Gastroesophageal sphincter (tissue), 4 donors: Measurements from ENCODE around the gene NR1I2. TPM values are rescaled to one million over a fixed set of nuclear protein-coding genes. Genes with fewer than 3 reads are reported as not detected.

Source experiments
- ATAC-seq: fragments of 150-250 bp; one replicate; pipeline ENCODE4 v1.9.1; 2016; ENCODE audit warnings: mild to moderate bottlenecking, moderate library complexity
- H3K27ac ChIP-seq, 4 donors: fragments of 200-600 bp; sonication (generic) in 3 of 4; 1 replicate in 3 of 4; 2 replicates in 1 of 4; pipeline ENCODE4 v1.5.1; 2016 to 2019
- H3K27me3 ChIP-seq: fragments of 200-600 bp; sonication (generic); one replicate; pipeline ENCODE4 v1.5.1; 2019
- H3K36me3 ChIP-seq, 2 donors: fragments of 200-600 bp; sonication (generic); one replicate each; pipeline ENCODE4 v1.5.1; 2019; ENCODE audit warnings: control low read depth in 1 of 2
- H3K4me1 ChIP-seq, 3 donors: fragments of 200-600 bp; sonication (generic); 1 replicate in 2 of 3; 2 replicates in 1 of 3; pipeline ENCODE4 v1.5.1; 2016 to 2019; ENCODE audit warnings: control low read depth in 2 of 3
- H3K4me3 ChIP-seq, 2 donors: fragments of 200-600 bp; sonication (generic); one replicate each; pipeline ENCODE4 v1.5.1; 2019; ENCODE audit warnings: mild to moderate bottlenecking in 1 of 2, moderate library complexity in 1 of 2
- H3K9me3 ChIP-seq, 3 donors: fragments of 200-600 bp; sonication (generic); one replicate each; pipeline ENCODE4 v1.5.1; 2017 to 2019; ENCODE audit warnings: control low read depth in 2 of 3
- EP300 ChIP-seq: sonication (generic); formaldehyde crosslinking; IDR thresholded peaks from one replicate; pipeline ENCODE4 v1.6.1; 2017; ENCODE audit warnings: antibody characterized with exemption, mild to moderate bottlenecking
- POLR2A ChIP-seq, 2 donors: fragments of 450-650 bp; IDR thresholded peaks; one replicate each; pipeline ENCODE4 v1.6.1; 2017; ENCODE audit warnings: antibody characterized with exemption in 2 of 2, mild to moderate bottlenecking in 2 of 2, moderate library complexity in 1 of 2
- POLR2AphosphoS5 ChIP-seq: sonication (generic); formaldehyde crosslinking; IDR thresholded peaks from one replicate; pipeline ENCODE4 v1.6.1; 2017; ENCODE audit warnings: antibody characterized with exemption
- WGBS, 2 donors: methylation state at CpG; one replicate each; pipeline ENCODE4 v1.1.5; 2018; ENCODE audit warnings: low coverage in 1 of 2; 5-methylcytosine and 5-hydroxymethylcytosine counted together
- total RNA-seq, 4 donors: library from RNA; depleted of rRNA; stranded (reverse); fragments of >200 nt; gene quantifications; one replicate each; pipeline ENCODE4 v1.1.0, GENCODE V29; 2016
- TF ChIP-seq, protein P1 (sequence below), 4 experiments: fragments of 200-600 bp in 2 of 4; fragments of 450-650 bp in 2 of 4; sonication (generic) in 1 of 4; IDR thresholded peaks; one replicate each; pipeline ENCODE4 v1.5.1; 2017 to 2019; ENCODE audit warnings: antibody characterized with exemption in 4 of 4, mild to moderate bottlenecking in 2 of 4, moderate library complexity in 2 of 4

NR1I2 gene
- total RNA-seq, 4 donors from 2014 or later = not detected

DNA sequence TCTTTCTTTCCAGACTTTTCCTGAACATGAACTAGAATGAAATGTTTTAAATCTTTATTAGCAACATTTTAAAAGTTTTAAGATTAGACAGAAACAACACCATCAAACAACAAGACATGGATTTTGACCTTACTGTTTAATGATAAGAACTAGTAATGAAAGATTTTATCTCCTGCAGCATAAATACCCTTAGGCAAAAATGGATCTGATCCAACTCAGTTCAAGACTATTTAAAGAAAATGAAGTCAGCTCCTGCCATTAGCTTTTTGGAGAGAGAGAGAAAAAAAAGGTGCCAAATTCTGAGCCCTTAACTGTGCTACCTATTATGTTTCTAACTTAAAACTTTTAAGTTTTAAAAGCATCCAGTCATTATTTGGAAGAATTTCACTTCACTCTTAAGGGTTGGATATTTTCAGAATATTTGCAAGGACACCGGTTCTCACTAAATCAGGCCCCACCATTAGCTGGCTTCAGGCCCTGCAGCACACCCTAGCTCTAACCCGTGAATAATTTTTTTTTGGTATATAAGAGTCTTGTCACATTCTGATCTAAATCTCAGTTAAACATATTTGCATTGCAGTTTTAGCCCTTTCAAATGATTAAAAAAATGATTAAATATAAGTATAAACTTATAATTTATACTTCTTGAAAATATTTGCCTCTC is 60.0 kb downstream of the NR1I2 start:
- H3K9me3 ChIP-seq = no peaks in the 10 kb centered on the region
- no peaks in the 10 kb centered on the region for H3K27me3 ChIP-seq
- no peak for TF ChIP-seq POLR2AphosphoS5
- TF ChIP-seq POLR2A (IDR thresholded peaks at IDR 0.05) = no peak
- no peak for TF ChIP-seq EP300
- TF ChIP-seq, protein P1, sequence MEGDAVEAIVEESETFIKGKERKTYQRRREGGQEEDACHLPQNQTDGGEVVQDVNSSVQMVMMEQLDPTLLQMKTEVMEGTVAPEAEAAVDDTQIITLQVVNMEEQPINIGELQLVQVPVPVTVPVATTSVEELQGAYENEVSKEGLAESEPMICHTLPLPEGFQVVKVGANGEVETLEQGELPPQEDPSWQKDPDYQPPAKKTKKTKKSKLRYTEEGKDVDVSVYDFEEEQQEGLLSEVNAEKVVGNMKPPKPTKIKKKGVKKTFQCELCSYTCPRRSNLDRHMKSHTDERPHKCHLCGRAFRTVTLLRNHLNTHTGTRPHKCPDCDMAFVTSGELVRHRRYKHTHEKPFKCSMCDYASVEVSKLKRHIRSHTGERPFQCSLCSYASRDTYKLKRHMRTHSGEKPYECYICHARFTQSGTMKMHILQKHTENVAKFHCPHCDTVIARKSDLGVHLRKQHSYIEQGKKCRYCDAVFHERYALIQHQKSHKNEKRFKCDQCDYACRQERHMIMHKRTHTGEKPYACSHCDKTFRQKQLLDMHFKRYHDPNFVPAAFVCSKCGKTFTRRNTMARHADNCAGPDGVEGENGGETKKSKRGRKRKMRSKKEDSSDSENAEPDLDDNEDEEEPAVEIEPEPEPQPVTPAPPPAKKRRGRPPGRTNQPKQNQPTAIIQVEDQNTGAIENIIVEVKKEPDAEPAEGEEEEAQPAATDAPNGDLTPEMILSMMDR (IDR thresholded peaks at IDR 0.05) = no peak
- no peak for ATAC-seq
- H3K27ac ChIP-seq = no peak overlapping the region
- WGBS, 2 donors = 21 to 30% methylated on average over 2 of the region's 2 CpGs
- peaks cover 0 to 14% (median 3%) of the 10 kb centered on the region in 3 donors for H3K4me1 ChIP-seq
- peaks cover 0 to 19% of the 10 kb centered on the region in 2 donors for H3K36me3 ChIP-seq
- no peak overlapping the region for H3K4me3 ChIP-seq

DNA sequence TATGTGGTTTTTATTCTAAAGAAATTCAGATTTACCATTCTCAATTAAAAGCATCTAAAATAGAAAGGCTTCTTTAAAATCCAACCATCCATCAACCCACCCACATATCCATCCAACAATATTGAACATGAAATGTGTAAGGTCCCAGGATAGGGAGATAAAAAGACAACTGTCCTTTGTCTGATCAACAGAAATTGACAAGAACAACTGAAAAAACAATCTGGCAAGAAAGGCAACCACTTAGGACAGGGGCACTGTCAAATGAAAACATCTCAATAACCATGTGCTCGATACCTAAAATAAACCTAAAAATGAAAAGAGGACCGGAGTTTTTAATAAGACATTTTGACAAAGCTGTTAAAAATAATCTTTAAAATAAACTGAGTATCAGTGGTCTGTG is 67.2 kb downstream of the NR1I2 start:
- WGBS, 2 donors = 58 to 84% methylated on average over 1 to 2 of the region's 2 CpGs
- no peak for ATAC-seq

DNA sequence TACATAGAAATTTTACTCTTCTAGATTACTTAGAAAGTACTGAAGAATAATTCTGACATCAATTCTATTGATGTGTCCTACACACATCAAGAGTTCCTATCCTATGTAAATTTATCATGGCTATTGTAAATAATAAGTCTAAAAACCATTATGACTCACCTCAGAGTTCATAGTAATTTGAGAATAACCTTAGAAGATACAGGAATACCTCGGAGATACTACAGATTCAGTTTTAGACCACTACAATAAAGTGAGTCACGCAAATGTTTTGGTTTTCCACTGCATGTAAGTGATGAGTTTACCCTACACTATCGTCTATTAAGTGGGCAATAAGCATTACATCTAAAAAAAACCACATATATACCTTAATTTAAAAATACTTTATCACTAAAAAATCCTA is 74.8 kb downstream of the NR1I2 start:
- 90 to 95% methylated on average over 2 to 3 of the region's 3 CpGs for WGBS, 2 donors
- Histone ChIP-seq H3K27ac (no peak overlapping the region), H3K4me3 (no peak overlapping the region), H3K36me3 (peaks cover 0 to 34% of the 10 kb centered on the region in 2 donors), H3K4me1 (no peaks in the 10 kb centered on the region), H3K9me3 (no peaks in the 10 kb centered on the region), H3K27me3 (no peaks in the 10 kb centered on the region)
- ATAC-seq = no peak
- TF ChIP-seq POLR2AphosphoS5 (no peak), POLR2A (IDR thresholded peaks at IDR 0.05) (no peak), EP300 (no peak)
- TF ChIP-seq, protein P1 (IDR thresholded peaks at IDR 0.05) = no peak

More for the DNA sequence above, 67.2 kb downstream of the NR1I2 start:
- Histone ChIP-seq H3K4me1 (no peaks in the 10 kb centered on the region), H3K27ac (no peak overlapping the region), H3K9me3 (no peaks in the 10 kb centered on the region), H3K36me3 (peaks cover 0 to 8% of the 10 kb centered on the region in 2 donors), H3K27me3 (no peaks in the 10 kb centered on the region), H3K4me3 (no peak overlapping the region)
- TF ChIP-seq EP300 (no peak), POLR2A (IDR thresholded peaks at IDR 0.05) (no peak)
- TF ChIP-seq, protein P1 (IDR thresholded peaks at IDR 0.05) = no peak

DNA sequence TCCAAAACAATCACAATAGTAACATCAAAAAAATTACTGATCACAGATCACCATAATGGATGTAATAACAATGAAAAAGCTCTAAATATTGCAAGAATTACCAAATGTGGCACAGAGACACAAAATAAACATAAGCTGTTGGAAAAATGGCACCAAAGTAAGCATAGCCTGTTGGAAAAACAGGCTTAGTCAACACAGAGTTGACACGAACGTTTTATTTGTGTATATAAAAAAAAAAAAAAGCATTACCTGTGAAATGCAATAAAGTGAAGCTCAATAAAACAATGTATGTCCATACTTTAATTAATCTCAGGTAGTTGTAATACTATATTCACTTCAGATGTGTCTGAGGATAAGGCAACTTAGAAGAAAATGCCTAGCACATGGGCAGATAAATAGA is 77.1 kb downstream of the NR1I2 start:
- no peaks in the 10 kb centered on the region for H3K4me1 ChIP-seq
- TF ChIP-seq, protein P1 (IDR thresholded peaks at IDR 0.05) = no peak
- TF ChIP-seq POLR2AphosphoS5 = no peak
- TF ChIP-seq EP300 = no peak
- no peak for TF ChIP-seq POLR2A (IDR thresholded peaks at IDR 0.05)
- H3K27me3 ChIP-seq = no peaks in the 10 kb centered on the region
- H3K36me3 ChIP-seq = peaks cover 0 to 52% of the 10 kb centered on the region in 2 donors
- H3K4me3 ChIP-seq = no peak overlapping the region
- 93% methylated on average over 2 of the region's 2 CpGs; no CpG with 5 or more reads in 1 of the 2 donors for WGBS, 2 donors
- no peak overlapping the region for H3K27ac ChIP-seq
- ATAC-seq = no peak
- H3K9me3 ChIP-seq = no peaks in the 10 kb centered on the region

DNA sequence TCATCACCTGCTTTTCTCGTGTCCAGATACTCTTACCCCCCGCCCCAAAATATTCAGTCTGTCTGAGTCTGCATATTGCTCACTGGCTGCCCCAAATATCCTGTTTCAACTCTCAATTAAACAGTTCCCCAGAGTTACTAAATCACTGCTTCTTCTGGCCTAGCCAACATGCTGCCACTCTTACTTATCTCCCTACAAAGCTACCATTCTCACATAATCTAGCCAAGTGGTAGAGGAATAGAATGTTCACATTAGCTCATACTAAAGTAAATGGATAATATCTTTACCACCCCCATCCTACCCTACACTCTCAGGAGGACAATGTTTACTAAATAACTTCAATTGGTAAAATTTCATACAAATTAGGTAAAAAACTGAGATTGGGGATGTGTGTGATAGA is 77.8 kb downstream of the NR1I2 start:
- H3K36me3 ChIP-seq = peaks cover 0 to 53% of the 10 kb centered on the region in 2 donors
- no peak overlapping the region for H3K27ac ChIP-seq
- no peak overlapping the region for H3K4me3 ChIP-seq
- no peak for ATAC-seq
- WGBS, 2 donors = 94 to 100% methylated on average over 2 of the region's 2 CpGs
- no peaks in the 10 kb centered on the region for H3K9me3 ChIP-seq
- no peaks in the 10 kb centered on the region for H3K4me1 ChIP-seq
- no peak for TF ChIP-seq POLR2AphosphoS5
- no peak for TF ChIP-seq EP300
- TF ChIP-seq POLR2A (IDR thresholded peaks at IDR 0.05) = no peak
- TF ChIP-seq, protein P1 (IDR thresholded peaks at IDR 0.05) = no peak
- no peaks in the 10 kb centered on the region for H3K27me3 ChIP-seq
